GM12874 (cell line): ENCODE measurements around the gene RAB40AL.

Experiments
- CTCF ChIP-seq: IDR thresholded peaks from 2 replicates; pipeline ENCODE4 v1.5.1; 2011; ENCODE audit warnings: low read depth, mild to moderate bottlenecking, control low read depth, low read length, moderate library complexity; ENCODE audit not compliant: insufficient read depth

Gene RAB40AL

GRCh38 chrX:102983205-102983604 is 46.1 kb downstream of the RAB40AL start:
- TF ChIP-seq CTCF, result no peak

GRCh38 chrX:102985192-102985591 is 48.1 kb downstream of the RAB40AL start:
- no peak for TF ChIP-seq CTCF
